Femur (tissue), 1 donor: ENCODE results near the gene CLCN7.

Source experiments
- DNase-seq: peaks from one replicate; pipeline ENCODE4 v3.0.0-alpha.2; 2017

The CLCN7 gene

DNA sequence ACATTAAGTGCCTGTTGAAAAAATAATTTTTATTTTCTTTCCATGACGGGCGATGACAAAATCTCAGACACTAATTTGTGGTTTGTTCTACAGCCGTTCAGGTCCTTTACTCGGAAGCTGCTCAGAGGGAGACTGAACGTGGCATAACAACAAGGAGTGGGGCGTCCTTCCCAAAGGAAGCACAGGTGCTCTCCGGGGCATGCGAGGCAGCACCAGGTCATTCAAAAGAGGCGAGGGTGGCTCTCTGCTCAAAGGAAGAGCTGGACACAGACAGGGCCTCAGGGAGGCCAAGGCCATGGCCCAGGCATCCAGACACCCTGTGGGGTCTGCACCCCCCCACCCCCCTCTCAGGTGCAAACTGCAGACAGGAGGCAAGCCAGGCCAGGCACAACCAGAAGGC is 76.5 kb downstream of the CLCN7 start:
- DNase-seq, result no peak

DNA sequence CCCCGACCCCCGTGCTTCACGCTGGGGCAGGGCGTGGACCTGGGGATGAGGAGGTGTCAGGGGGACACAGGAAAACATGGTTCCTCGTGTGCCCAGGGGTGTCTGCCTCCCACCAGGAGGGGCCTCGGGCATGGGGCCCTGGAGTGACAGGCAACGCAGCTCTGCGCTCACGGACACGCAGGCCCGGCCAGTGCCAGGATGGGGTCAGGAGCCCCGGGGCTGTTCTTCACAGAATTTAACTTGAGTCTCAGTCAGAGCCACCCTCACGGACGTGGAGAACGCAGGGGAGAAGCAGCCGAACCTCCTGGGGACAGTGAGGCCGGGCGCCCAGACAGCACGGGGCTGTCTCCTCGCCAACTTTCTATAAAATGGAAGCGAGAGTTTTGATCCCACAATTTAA is 77.0 kb downstream of the CLCN7 start:
- DNase-seq, result no peak

GRCh38 chr16:1395444-1396031 is 79.3 kb downstream of the CLCN7 start:
- no peak for DNase-seq
